ENCODE measurements around the gene GP1BB. TPM values are rescaled to one million over a fixed set of nuclear protein-coding genes. Genes with fewer than 3 reads are reported as not detected.

The GP1BB gene
- polyA plus RNA-seq, 1 donor from 2014 or later, result 42.0 TPM

- Histone ChIP-seq H2AFZ (ENCODE audit: low read depth, low read length) (no peak overlapping the region), H3K27ac (ENCODE audit: low read length) (no peak overlapping the region), H3K4me2 (ENCODE audit: low read length) (no peak overlapping the region), H3K27me3 (ENCODE audit: insufficient read depth, low read depth, low read length) (peaks cover 90% of the 10 kb centered on the region), H3K4me3 (ENCODE audit: low read length) (no peak overlapping the region), H3K9me2 (ENCODE audit: insufficient read depth, low read length) (no peaks in the 10 kb centered on the region), H3K9ac (ENCODE audit: low read length) (no peak overlapping the region), H3K79me2 (replicated peaks; ENCODE audit: insufficient read depth, low read length) (no peaks in the 10 kb centered on the region), H4K20me1 (ENCODE audit: insufficient read depth) (no peaks in the 10 kb centered on the region), H3K36me3 (ENCODE audit: insufficient read depth, low read length) (no peaks in the 10 kb centered on the region), H3F3A (ENCODE audit: insufficient read depth, low read length, poor library complexity, severe bottlenecking) (no peaks in the 10 kb centered on the region), H3K9me3 (ENCODE audit: low read length) (no peaks in the 10 kb centered on the region)
- TF ChIP-seq MXI1 (conservative IDR thresholded peaks at IDR 0.05; ENCODE audit: poor library complexity, severe bottlenecking) (no peak), EZH2 (IDR thresholded peaks at IDR 0.05; ENCODE audit: borderline replicate concordance, insufficient read depth, low read length, poor library complexity, severe bottlenecking) (no peak)
Observed at GRCh38 chr22:19764299-19764593, 40.9 kb downstream of the GP1BB start.

- H3K9ac ChIP-seq (ENCODE audit: low read length), result no peak overlapping the region
- no peaks in the 10 kb centered on the region for H4K20me1 ChIP-seq (ENCODE audit: insufficient read depth)
- H3K9me2 ChIP-seq (ENCODE audit: insufficient read depth, low read length), result no peaks in the 10 kb centered on the region
- H3K79me2 ChIP-seq (replicated peaks; ENCODE audit: insufficient read depth, low read length), result no peaks in the 10 kb centered on the region
- no peak overlapping the region for H2AFZ ChIP-seq (ENCODE audit: low read depth, low read length)
- H3K9me3 ChIP-seq (ENCODE audit: low read length), result no peaks in the 10 kb centered on the region
- H3K4me2 ChIP-seq (ENCODE audit: low read length), result no peak overlapping the region
- no peak overlapping the region for H3K4me3 ChIP-seq (ENCODE audit: low read length)
- no peak for TF ChIP-seq TAF1 (IDR thresholded peaks at IDR 0.05; ENCODE audit: low read depth)
- TF ChIP-seq POLR2AphosphoS5 (IDR thresholded peaks at IDR 0.05), result no peak
- no peak for TF ChIP-seq EZH2 (IDR thresholded peaks at IDR 0.05; ENCODE audit: borderline replicate concordance, insufficient read depth, low read length, poor library complexity, severe bottlenecking)
- TF ChIP-seq CTCF (IDR thresholded peaks at IDR 0.05; ENCODE audit: poor library complexity, severe bottlenecking), result no peak
- no peak for TF ChIP-seq SMC3 (conservative IDR thresholded peaks at IDR 0.05; ENCODE audit: poor library complexity)
- no peak for TF ChIP-seq EP300 (conservative IDR thresholded peaks at IDR 0.05; ENCODE audit: poor library complexity, severe bottlenecking)
- TF ChIP-seq MXI1 (conservative IDR thresholded peaks at IDR 0.05; ENCODE audit: poor library complexity, severe bottlenecking), result no peak
- H3K36me3 ChIP-seq (ENCODE audit: insufficient read depth, low read length), result no peaks in the 10 kb centered on the region
- no peak overlapping the region for H3K27ac ChIP-seq (ENCODE audit: low read length)
- no peaks in the 10 kb centered on the region for H3F3A ChIP-seq (ENCODE audit: insufficient read depth, low read length, poor library complexity, severe bottlenecking)
- H3K27me3 ChIP-seq (ENCODE audit: insufficient read depth, low read depth, low read length), result peaks cover 90% of the 10 kb centered on the region
Observed at GRCh38 chr22:19764636-19765476, 41.5 kb downstream of the GP1BB start.

DNA sequence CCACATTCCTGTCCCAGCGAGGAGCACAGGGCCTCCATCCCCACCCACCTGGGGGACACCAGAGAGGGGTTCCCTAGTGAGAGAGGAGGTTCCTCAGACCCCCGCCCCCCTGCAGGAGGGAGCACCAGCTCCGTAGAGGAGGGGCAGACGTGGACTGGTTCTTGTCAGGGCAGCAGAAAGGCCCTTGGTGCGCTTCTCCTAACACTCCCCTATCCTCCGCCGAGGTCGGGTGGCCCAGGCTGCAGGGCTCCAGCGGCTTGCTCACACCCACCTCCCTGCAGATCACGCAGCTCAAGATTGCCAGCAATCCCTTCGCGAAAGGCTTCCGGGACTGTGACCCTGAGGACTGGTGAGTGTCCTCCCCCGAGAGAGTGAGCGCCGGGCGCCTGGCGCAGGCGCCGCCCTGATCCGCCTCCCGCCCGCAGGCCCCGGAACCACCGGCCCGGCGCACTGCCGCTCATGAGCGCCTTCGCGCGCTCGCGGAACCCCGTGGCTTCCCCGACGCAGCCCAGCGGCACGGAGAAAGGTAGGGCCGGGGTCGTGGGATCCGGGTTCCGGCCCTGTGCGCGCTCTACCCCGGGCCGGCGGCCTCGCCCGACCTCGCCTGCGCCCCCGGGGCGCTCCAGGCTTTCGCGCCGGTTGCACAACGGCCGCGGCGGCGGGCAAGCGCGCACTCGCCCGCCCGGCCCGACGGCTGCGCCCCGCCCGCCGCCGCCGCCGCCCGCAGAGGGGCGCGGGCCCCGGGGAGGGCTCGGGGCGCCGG is 42.3 kb downstream of the GP1BB start:
- TF ChIP-seq SMC3 (conservative IDR thresholded peaks at IDR 0.05; ENCODE audit: poor library complexity) (no peak), RAD21 (conservative IDR thresholded peaks at IDR 0.05) (no peak), CTCF (IDR thresholded peaks at IDR 0.05; ENCODE audit: poor library complexity, severe bottlenecking) (no peak), EZH2 (IDR thresholded peaks at IDR 0.05; ENCODE audit: borderline replicate concordance, insufficient read depth, low read length, poor library complexity, severe bottlenecking) (peak; percentile 99), MXI1 (conservative IDR thresholded peaks at IDR 0.05; ENCODE audit: poor library complexity, severe bottlenecking) (no peak), POLR2AphosphoS5 (IDR thresholded peaks at IDR 0.05) (no peak)
- H3K4me2 ChIP-seq (ENCODE audit: low read length), result no peak overlapping the region
- no peak overlapping the region for H3K9ac ChIP-seq (ENCODE audit: low read length)
- no peaks in the 10 kb centered on the region for H3K9me2 ChIP-seq (ENCODE audit: insufficient read depth, low read length)
- H3K27me3 ChIP-seq (ENCODE audit: insufficient read depth, low read depth, low read length), result peaks cover 93% of the 10 kb centered on the region
- H4K20me1 ChIP-seq (ENCODE audit: insufficient read depth), result no peaks in the 10 kb centered on the region
- H2AFZ ChIP-seq (ENCODE audit: low read depth, low read length), result no peak overlapping the region
- no peaks in the 10 kb centered on the region for H3K9me3 ChIP-seq (ENCODE audit: low read length)
- no peaks in the 10 kb centered on the region for H3K79me2 ChIP-seq (replicated peaks; ENCODE audit: insufficient read depth, low read length)
- H3F3A ChIP-seq (ENCODE audit: insufficient read depth, low read length, poor library complexity, severe bottlenecking), result no peaks in the 10 kb centered on the region
- no peak overlapping the region for H3K27ac ChIP-seq (ENCODE audit: low read length)
- peak overlapping the region; percentile 31 for H3K4me3 ChIP-seq (ENCODE audit: low read length)
- H3K36me3 ChIP-seq (ENCODE audit: insufficient read depth, low read length), result no peaks in the 10 kb centered on the region
